ENCODE data around the gene THAP12. TPM values are rescaled to one million over a fixed set of nuclear protein-coding genes. Genes with fewer than 3 reads are reported as not detected.

The THAP12 gene
- total and polyA plus RNA-seq, 2 donors (not counting 1 experiment from before 2014, with no cell fraction given): 16.8 to 55.6 TPM

- Mint-ChIP-seq H3K27me3 (no peaks in the 10 kb centered on the region), H3K27ac (no peak overlapping the region), H3K4me1 (peaks cover 8% of the 10 kb centered on the region), H3K9me3 (ENCODE audit: insufficient read depth) (peaks cover 10% of the 10 kb centered on the region), H3K4me3 (no peak overlapping the region)
- no peak for TF ChIP-seq EZH2 (IDR thresholded peaks at IDR 0.05; ENCODE audit: borderline replicate concordance, insufficient read depth, low read depth, low read length, poor library complexity, severe bottlenecking)
- TF ChIP-seq, protein P1, sequence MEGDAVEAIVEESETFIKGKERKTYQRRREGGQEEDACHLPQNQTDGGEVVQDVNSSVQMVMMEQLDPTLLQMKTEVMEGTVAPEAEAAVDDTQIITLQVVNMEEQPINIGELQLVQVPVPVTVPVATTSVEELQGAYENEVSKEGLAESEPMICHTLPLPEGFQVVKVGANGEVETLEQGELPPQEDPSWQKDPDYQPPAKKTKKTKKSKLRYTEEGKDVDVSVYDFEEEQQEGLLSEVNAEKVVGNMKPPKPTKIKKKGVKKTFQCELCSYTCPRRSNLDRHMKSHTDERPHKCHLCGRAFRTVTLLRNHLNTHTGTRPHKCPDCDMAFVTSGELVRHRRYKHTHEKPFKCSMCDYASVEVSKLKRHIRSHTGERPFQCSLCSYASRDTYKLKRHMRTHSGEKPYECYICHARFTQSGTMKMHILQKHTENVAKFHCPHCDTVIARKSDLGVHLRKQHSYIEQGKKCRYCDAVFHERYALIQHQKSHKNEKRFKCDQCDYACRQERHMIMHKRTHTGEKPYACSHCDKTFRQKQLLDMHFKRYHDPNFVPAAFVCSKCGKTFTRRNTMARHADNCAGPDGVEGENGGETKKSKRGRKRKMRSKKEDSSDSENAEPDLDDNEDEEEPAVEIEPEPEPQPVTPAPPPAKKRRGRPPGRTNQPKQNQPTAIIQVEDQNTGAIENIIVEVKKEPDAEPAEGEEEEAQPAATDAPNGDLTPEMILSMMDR (IDR thresholded peaks at IDR 0.05): no peak
- no peak overlapping the region for H3K9ac ChIP-seq (ENCODE audit: low read length)
- POLR2A ChIA-PET: no interaction called here
- CTCF ChIA-PET: no interaction called here
- 100% methylated on average over 4 of the region's 5 CpGs for WGBS (ENCODE audit: insufficient coverage)
- H3K4me1 ChIP-seq (ENCODE audit: control insufficient read depth in 2 of 2, insufficient read depth in 2 of 2, low read length in 2 of 2): no peaks in the 10 kb centered on the region
- H3K27ac ChIP-seq (ENCODE audit: low read length in 2 of 2): no peak overlapping the region
- no peaks in the 10 kb centered on the region for H4K20me1 ChIP-seq (ENCODE audit: control insufficient read depth, insufficient read depth, low read length, poor library complexity, severe bottlenecking)
- DNase-seq: no peak
- no peak overlapping the region for H2AFZ ChIP-seq (ENCODE audit: insufficient read depth, low read depth, low read length, poor library complexity, severe bottlenecking)
- no peak overlapping the region for H3K4me3 ChIP-seq (ENCODE audit: control extremely low read depth in 1 of 5, extremely low read depth in 1 of 5, insufficient read depth in 1 of 5, low read depth in 2 of 5, low read length in 4 of 5)
- no peak overlapping the region for H3K4me2 ChIP-seq (replicated peaks; ENCODE audit: low read depth, low read length, poor library complexity, severe bottlenecking)
- H3K27me3 ChIP-seq (replicated peaks in 1 of 4; ENCODE audit: control extremely low read depth in 1 of 4, control insufficient read depth in 3 of 4, insufficient read depth in 4 of 4, low read length in 3 of 4): no peaks in the 10 kb centered on the region
- no peaks in the 10 kb centered on the region for H3K36me3 ChIP-seq (replicated peaks in 1 of 2; ENCODE audit: control extremely low read depth in 1 of 2, control insufficient read depth in 1 of 2, extremely low read depth in 1 of 2, insufficient read depth in 2 of 2, low read length in 1 of 2)
- no peak for ATAC-seq (ENCODE audit: low read depth)
- intact Hi-C loops (cut with micrococcal nuclease): no loop called here
- H3K79me2 ChIP-seq (ENCODE audit: control insufficient read depth, insufficient read depth, low read length): no peaks in the 10 kb centered on the region
- H3K9me3 ChIP-seq (ENCODE audit: control extremely low read depth in 1 of 3, control insufficient read depth in 2 of 3, insufficient read depth in 1 of 3, low read length in 2 of 3): peaks cover 0 to 25% (median 21%) of the 10 kb centered on the region in 3 donors
Observed at GRCh38 chr11:76334826-76335389, 46.0 kb downstream of the THAP12 start.

DNA sequence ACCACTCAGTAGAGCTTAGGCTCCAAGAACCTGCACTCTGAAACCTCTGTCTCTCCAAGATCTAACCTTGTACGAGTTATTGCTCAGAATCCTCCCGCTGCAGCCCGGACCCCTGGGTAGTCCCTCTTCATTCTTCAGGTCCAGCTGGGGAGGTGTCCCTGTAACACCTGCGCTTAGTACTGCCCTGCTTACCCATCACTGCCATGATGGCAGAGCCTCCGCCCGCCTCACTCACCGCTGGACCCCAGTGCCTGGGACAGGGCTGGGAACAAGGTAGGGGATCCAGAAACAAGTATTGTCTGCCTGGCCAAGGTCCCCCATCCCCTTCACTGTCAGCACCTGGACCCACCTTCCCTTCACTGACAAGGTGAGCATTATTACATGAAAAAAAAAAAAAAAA lies 50.3 kb downstream of the THAP12 start:
- TF ChIP-seq EZH2 (IDR thresholded peaks at IDR 0.05; ENCODE audit: borderline replicate concordance, insufficient read depth, low read depth, low read length, poor library complexity, severe bottlenecking): no peak
- TF ChIP-seq, protein P1 (IDR thresholded peaks at IDR 0.05): no peak
- intact Hi-C loops (cut with micrococcal nuclease): no loop called here
- Mint-ChIP-seq H3K27ac (no peak overlapping the region), H3K4me3 (no peak overlapping the region), H3K27me3 (no peaks in the 10 kb centered on the region), H3K4me1 (no peaks in the 10 kb centered on the region), H3K9me3 (ENCODE audit: insufficient read depth) (peaks cover 10% of the 10 kb centered on the region)
- Histone ChIP-seq H3K36me3 (replicated peaks in 1 of 2; ENCODE audit: control extremely low read depth in 1 of 2, control insufficient read depth in 1 of 2, extremely low read depth in 1 of 2, insufficient read depth in 2 of 2, low read length in 1 of 2) (no peaks in the 10 kb centered on the region), H3K27me3 (replicated peaks in 1 of 4; ENCODE audit: control extremely low read depth in 1 of 4, control insufficient read depth in 3 of 4, insufficient read depth in 4 of 4, low read length in 3 of 4) (no peaks in the 10 kb centered on the region), H3K79me2 (ENCODE audit: control insufficient read depth, insufficient read depth, low read length) (no peaks in the 10 kb centered on the region), H4K20me1 (ENCODE audit: control insufficient read depth, insufficient read depth, low read length, poor library complexity, severe bottlenecking) (no peaks in the 10 kb centered on the region), H2AFZ (ENCODE audit: insufficient read depth, low read depth, low read length, poor library complexity, severe bottlenecking) (no peak overlapping the region), H3K4me3 (ENCODE audit: control extremely low read depth in 1 of 5, extremely low read depth in 1 of 5, insufficient read depth in 1 of 5, low read depth in 2 of 5, low read length in 4 of 5) (no peak overlapping the region), H3K4me2 (replicated peaks; ENCODE audit: low read depth, low read length, poor library complexity, severe bottlenecking) (no peak overlapping the region), H3K9me3 (ENCODE audit: control extremely low read depth in 1 of 3, control insufficient read depth in 2 of 3, insufficient read depth in 1 of 3, low read length in 2 of 3) (peaks cover 0 to 21% (median 18%) of the 10 kb centered on the region in 3 donors), H3K9ac (ENCODE audit: low read length) (no peak overlapping the region), H3K27ac (ENCODE audit: low read length in 2 of 2) (no peak overlapping the region), H3K4me1 (ENCODE audit: control insufficient read depth in 2 of 2, insufficient read depth in 2 of 2, low read length in 2 of 2) (no peaks in the 10 kb centered on the region)
- ATAC-seq (ENCODE audit: low read depth): no peak
- POLR2A ChIA-PET: no interaction called here
- CTCF ChIA-PET: no interaction called here
- 95% methylated on average over 6 of the region's 7 CpGs for WGBS (ENCODE audit: insufficient coverage)
- DNase-seq: no peak

Measured in B cell (primary cell).